Lung (tissue), 12 donors: ENCODE data around the gene NNT. TPM values are rescaled to one million over a fixed set of nuclear protein-coding genes. Genes with fewer than 3 reads are reported as not detected.

Source experiments
- ATAC-seq: fragments of 200-7000 bp; cut with Tn5 transposase; one replicate; pipeline ENCODE4 v1.9.1; 2020; ENCODE audit warnings: moderate number of reproducible peaks; ENCODE audit not compliant: insufficient read depth, low FRiP score
- DNase-seq, 3 donors: peaks; one replicate each; pipeline ENCODE4 v3.0.0-alpha.2; 2013 to 2017
- H3K27ac ChIP-seq, 2 donors: one replicate each; pipeline ENCODE4 v1.5.1; 2013; ENCODE audit warnings: mild to moderate bottlenecking in 2 of 2, moderate library complexity in 2 of 2, control low read depth in 1 of 2, inconsistent platforms in 1 of 2, low read depth in 1 of 2, low read length in 1 of 2
- H3K27me3 ChIP-seq, 3 donors: one replicate each; pipeline ENCODE4 v1.5.1; 2013; ENCODE audit warnings: low read length in 2 of 3; ENCODE audit not compliant: control insufficient read depth in 3 of 3, insufficient read depth in 3 of 3
- H3K36me3 ChIP-seq, 4 donors: one replicate each; pipeline ENCODE4 v1.5.1; 2013; ENCODE audit warnings: low read length in 4 of 4, mild to moderate bottlenecking in 1 of 4, moderate library complexity in 1 of 4; ENCODE audit not compliant: control insufficient read depth in 4 of 4, insufficient read depth in 4 of 4
- H3K4me1 ChIP-seq, 5 donors: one replicate each; pipeline ENCODE4 v1.5.1; 2013; ENCODE audit warnings: low read length in 5 of 5, mild to moderate bottlenecking in 2 of 5, moderate library complexity in 1 of 5; ENCODE audit not compliant: control insufficient read depth in 5 of 5, insufficient read depth in 5 of 5
- H3K4me3 ChIP-seq: one replicate; pipeline ENCODE4 v1.5.1; 2013; ENCODE audit warnings: mild to moderate bottlenecking, control low read depth, moderate library complexity
- H3K9ac ChIP-seq, 2 donors: one replicate each; pipeline ENCODE4 v1.5.1; 2013; ENCODE audit warnings: low read length in 2 of 2, control low read depth in 1 of 2; ENCODE audit not compliant: insufficient read depth in 1 of 2
- H3K9me3 ChIP-seq, 4 donors: one replicate each; pipeline ENCODE4 v1.5.1; 2013; ENCODE audit warnings: low read length in 3 of 4, mild to moderate bottlenecking in 1 of 4, moderate library complexity in 1 of 4; ENCODE audit not compliant: control insufficient read depth in 4 of 4, insufficient read depth in 3 of 4
- WGBS, 2 donors: extraction: QIAGEN DNeasy Blood & Tissue Kit; methylation state at CpG; one replicate each; pipeline ENCODE4 v1.1.7; 2013; 5-methylcytosine and 5-hydroxymethylcytosine counted together
- polyA plus RNA-seq, 2 donors: library from polyadenylated mRNA; stranded (reverse); fragments of 200-250 nt; gene quantifications; one replicate each; pipeline ENCODE4 v1.2.1, GENCODE V29; 2013
- total RNA-seq, 2 donors: library from RNA; depleted of rRNA in 1 of 2; stranded (reverse); fragments of >200 nt in 1 of 2; gene quantifications; one replicate each; pipeline ENCODE4 v1.2.1, GENCODE V29; 2014 to 2021
- TF ChIP-seq, protein P1 (sequence below): IDR thresholded peaks from 2 replicates; pipeline ENCODE4 v1.5.1; 2012; ENCODE audit warnings: mild to moderate bottlenecking; ENCODE audit errors: control extremely low read depth, extremely low read depth
- donor health status: control.
- donor health status: control.
- donor health status: Bipolar disorder and iron deficiency.
- donor health status: healthy.
- donor health status: DM: yes; HTN: yes; CAD: no.

Gene NNT
- total and polyA plus RNA-seq, 4 donors, result 8.5 to 96.9 (median 35.0) TPM

DNA sequence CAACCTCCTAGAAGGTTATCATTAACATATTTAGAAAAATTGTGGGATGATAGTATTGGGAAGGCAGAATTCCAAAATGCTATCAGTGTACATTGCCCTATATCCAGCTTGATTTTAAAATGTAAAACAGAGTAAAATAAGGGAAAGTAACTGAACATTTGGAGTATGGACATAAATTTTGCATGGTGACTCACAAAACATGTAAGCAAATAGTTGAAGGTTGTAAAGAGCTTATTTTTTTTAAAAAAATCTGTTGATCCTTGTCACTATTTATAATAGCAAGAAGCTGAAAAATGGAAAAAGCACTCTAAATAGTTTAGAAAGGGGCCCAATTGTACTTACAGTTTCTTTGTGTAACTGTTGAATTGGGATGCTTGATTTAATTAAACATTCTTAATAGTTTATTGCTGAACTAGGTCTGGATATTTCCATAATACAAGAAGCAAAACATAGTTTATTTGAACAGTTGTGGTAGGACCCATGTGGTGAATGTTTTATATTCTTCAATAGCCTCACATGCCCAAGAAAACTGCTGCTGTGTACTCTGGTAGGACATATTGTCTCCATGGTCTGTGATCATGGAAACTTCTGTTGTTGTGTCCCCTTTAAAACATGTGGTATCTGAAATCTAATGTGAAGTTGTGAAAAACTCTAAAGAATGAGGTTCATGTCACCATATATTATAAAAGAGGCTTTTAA, 82.4 kb downstream of the NNT start:
- Histone ChIP-seq H3K4me3 (no peak overlapping the region), H3K27me3 (no peaks in the 10 kb centered on the region), H3K27ac (no peak overlapping the region), H3K4me1 (peaks cover 0 to 13% (median 0%) of the 10 kb centered on the region in 5 donors), H3K9me3 (no peaks in the 10 kb centered on the region), H3K9ac (no peak overlapping the region), H3K36me3 (peaks cover 0 to 3% (median 2%) of the 10 kb centered on the region in 4 donors)
- ATAC-seq (no peak), DNase-seq (no peak)
- TF ChIP-seq, protein P1, sequence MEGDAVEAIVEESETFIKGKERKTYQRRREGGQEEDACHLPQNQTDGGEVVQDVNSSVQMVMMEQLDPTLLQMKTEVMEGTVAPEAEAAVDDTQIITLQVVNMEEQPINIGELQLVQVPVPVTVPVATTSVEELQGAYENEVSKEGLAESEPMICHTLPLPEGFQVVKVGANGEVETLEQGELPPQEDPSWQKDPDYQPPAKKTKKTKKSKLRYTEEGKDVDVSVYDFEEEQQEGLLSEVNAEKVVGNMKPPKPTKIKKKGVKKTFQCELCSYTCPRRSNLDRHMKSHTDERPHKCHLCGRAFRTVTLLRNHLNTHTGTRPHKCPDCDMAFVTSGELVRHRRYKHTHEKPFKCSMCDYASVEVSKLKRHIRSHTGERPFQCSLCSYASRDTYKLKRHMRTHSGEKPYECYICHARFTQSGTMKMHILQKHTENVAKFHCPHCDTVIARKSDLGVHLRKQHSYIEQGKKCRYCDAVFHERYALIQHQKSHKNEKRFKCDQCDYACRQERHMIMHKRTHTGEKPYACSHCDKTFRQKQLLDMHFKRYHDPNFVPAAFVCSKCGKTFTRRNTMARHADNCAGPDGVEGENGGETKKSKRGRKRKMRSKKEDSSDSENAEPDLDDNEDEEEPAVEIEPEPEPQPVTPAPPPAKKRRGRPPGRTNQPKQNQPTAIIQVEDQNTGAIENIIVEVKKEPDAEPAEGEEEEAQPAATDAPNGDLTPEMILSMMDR, result no peak

DNA sequence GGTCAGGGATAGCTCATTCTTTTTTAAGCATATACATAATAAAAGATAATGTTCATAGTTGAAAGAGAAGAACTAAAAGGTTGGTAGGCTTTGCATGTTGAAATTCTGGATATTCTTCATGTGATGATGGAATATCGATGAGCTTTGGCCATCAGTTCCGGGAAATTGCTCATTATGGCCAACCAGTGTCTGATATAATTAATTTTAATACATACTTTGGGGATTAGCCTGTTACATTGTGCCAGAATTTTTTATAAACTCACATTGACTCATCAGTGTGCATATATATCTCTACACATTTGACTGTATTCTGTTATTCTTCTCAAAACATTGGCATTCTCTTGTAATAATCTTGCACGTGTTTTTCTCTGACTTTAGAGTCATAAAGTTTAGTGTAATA, 84.3 kb downstream of the NNT start:
- no peak for DNase-seq
- Histone ChIP-seq H3K9me3 (no peaks in the 10 kb centered on the region), H3K4me3 (no peak overlapping the region), H3K4me1 (peaks cover 0 to 15% (median 0%) of the 10 kb centered on the region in 5 donors), H3K27me3 (no peaks in the 10 kb centered on the region), H3K27ac (no peak overlapping the region), H3K9ac (no peak overlapping the region), H3K36me3 (peaks cover 0 to 4% (median under 1%) of the 10 kb centered on the region in 4 donors)
- WGBS, 2 donors, result 96% methylated on average over 3 of the region's 3 CpGs
- no peak for ATAC-seq
- TF ChIP-seq, protein P1, result no peak

DNA sequence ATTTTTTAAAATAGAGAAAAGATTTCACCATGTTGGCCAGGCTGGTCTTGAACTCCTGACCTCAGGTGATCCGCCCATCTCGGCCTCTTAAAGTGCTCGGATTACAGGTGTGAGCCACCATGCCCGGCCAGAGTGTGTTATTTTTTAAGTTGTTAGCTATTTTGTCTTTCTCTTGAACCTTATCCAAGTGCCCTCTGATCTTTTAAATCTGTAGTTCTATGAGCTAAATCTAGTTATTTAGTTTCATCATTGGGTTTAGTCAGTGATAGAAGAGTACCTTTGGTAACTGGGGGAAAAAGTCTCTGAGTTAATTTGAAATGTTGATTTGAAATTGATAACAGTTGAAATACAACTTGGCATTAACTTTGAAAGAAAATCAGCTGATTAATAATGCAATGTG, 88.3 kb downstream of the NNT start:
- ATAC-seq (no peak), DNase-seq (no peak)
- peaks cover 0 to 2% (median 0%) of the 10 kb centered on the region in 4 donors for H3K9me3 ChIP-seq
- H3K4me3 ChIP-seq, result no peak overlapping the region
- peaks cover 0 to 11% (median 5%) of the 10 kb centered on the region in 5 donors for H3K4me1 ChIP-seq
- 92 to 95% methylated on average over 4 of the region's 4 CpGs for WGBS, 2 donors
- H3K9ac ChIP-seq, result no peak overlapping the region
- no peaks in the 10 kb centered on the region for H3K27me3 ChIP-seq
- peaks cover 0 to 8% (median 0%) of the 10 kb centered on the region in 4 donors for H3K36me3 ChIP-seq
- H3K27ac ChIP-seq, result no peak overlapping the region
- TF ChIP-seq, protein P1, result no peak
